Neural cell (in vitro differentiated cells): Measurements from ENCODE around the gene ERG28.

Experiments used
- EP300 ChIP-seq: fragments of 450-650 bp; conservative IDR thresholded peaks from 2 replicates; pipeline ENCODE4 v1.6.1; 2014; ENCODE audit warnings: antibody characterized with exemption, mild to moderate bottlenecking, moderate library complexity; ENCODE audit not compliant: poor library complexity, severe bottlenecking
- EZH2 ChIP-seq: fragments of 200-600, 300-800 bp; shearing (Covaris generic), sonication (generic); IDR thresholded peaks from 2 replicates; pipeline ENCODE4 v1.6.1; 2014; ENCODE audit warnings: antibody characterized with exemption, low read length, borderline replicate concordance, mild to moderate bottlenecking; ENCODE audit not compliant: insufficient read depth, poor library complexity, severe bottlenecking
- POLR2AphosphoS5 ChIP-seq: IDR thresholded peaks from 2 replicates; pipeline ENCODE4 v1.6.1; 2012
- RAD21 ChIP-seq: fragments of 450-650 bp; conservative IDR thresholded peaks from 2 replicates; pipeline ENCODE4 v1.6.1; 2014; ENCODE audit warnings: antibody characterized with exemption, mild to moderate bottlenecking, moderate library complexity
- TAF1 ChIP-seq: IDR thresholded peaks from 2 replicates; pipeline ENCODE4 v1.6.1; 2012; ENCODE audit warnings: low read depth
- TF ChIP-seq, protein P1 (sequence below): fragments of 450-650 bp; IDR thresholded peaks from 2 replicates; pipeline ENCODE4 v1.5.1; 2014; ENCODE audit warnings: antibody characterized with exemption, mild to moderate bottlenecking, moderate library complexity; ENCODE audit not compliant: poor library complexity, severe bottlenecking
- TF ChIP-seq, protein P2 (sequence below): IDR thresholded peaks from 2 replicates; pipeline ENCODE4 v1.6.1; 2012; ENCODE audit warnings: borderline replicate concordance

DNA sequence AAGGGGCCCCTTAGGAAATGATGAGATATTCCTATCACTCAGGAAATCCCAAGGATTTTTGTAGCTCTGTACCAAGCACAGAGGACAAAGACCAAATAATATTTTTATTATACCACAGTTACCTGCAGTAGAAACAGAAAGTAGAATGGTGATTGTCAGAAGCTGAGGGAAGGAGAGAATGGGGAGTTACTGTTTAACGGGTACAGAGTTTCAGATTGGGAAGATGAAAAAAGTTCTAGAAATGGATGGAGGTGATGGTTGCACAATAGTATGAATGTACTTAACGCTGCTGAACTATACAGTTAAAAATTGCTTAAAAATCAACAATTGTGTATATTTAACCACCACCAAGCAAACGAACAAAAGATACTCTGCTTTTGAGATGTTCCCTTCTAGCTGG is 58.2 kb downstream of the ERG28 start:
- TF ChIP-seq, protein P1, sequence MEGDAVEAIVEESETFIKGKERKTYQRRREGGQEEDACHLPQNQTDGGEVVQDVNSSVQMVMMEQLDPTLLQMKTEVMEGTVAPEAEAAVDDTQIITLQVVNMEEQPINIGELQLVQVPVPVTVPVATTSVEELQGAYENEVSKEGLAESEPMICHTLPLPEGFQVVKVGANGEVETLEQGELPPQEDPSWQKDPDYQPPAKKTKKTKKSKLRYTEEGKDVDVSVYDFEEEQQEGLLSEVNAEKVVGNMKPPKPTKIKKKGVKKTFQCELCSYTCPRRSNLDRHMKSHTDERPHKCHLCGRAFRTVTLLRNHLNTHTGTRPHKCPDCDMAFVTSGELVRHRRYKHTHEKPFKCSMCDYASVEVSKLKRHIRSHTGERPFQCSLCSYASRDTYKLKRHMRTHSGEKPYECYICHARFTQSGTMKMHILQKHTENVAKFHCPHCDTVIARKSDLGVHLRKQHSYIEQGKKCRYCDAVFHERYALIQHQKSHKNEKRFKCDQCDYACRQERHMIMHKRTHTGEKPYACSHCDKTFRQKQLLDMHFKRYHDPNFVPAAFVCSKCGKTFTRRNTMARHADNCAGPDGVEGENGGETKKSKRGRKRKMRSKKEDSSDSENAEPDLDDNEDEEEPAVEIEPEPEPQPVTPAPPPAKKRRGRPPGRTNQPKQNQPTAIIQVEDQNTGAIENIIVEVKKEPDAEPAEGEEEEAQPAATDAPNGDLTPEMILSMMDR, result no peak
- TF ChIP-seq EP300, result no peak
- no peak for TF ChIP-seq TAF1
- TF ChIP-seq, protein P2, sequence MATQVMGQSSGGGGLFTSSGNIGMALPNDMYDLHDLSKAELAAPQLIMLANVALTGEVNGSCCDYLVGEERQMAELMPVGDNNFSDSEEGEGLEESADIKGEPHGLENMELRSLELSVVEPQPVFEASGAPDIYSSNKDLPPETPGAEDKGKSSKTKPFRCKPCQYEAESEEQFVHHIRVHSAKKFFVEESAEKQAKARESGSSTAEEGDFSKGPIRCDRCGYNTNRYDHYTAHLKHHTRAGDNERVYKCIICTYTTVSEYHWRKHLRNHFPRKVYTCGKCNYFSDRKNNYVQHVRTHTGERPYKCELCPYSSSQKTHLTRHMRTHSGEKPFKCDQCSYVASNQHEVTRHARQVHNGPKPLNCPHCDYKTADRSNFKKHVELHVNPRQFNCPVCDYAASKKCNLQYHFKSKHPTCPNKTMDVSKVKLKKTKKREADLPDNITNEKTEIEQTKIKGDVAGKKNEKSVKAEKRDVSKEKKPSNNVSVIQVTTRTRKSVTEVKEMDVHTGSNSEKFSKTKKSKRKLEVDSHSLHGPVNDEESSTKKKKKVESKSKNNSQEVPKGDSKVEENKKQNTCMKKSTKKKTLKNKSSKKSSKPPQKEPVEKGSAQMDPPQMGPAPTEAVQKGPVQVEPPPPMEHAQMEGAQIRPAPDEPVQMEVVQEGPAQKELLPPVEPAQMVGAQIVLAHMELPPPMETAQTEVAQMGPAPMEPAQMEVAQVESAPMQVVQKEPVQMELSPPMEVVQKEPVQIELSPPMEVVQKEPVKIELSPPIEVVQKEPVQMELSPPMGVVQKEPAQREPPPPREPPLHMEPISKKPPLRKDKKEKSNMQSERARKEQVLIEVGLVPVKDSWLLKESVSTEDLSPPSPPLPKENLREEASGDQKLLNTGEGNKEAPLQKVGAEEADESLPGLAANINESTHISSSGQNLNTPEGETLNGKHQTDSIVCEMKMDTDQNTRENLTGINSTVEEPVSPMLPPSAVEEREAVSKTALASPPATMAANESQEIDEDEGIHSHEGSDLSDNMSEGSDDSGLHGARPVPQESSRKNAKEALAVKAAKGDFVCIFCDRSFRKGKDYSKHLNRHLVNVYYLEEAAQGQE, result no peak
- TF ChIP-seq RAD21, result no peak
- no peak for TF ChIP-seq EZH2
- TF ChIP-seq POLR2AphosphoS5, result no peak
